ENCODE data around the gene KDM2B.
"Not testable (repeated sequence)": the region's sequence is repeated elsewhere in the genome, so short reads cannot be mapped to it uniquely, and the experiment has no call there.

The KDM2B gene

DNA sequence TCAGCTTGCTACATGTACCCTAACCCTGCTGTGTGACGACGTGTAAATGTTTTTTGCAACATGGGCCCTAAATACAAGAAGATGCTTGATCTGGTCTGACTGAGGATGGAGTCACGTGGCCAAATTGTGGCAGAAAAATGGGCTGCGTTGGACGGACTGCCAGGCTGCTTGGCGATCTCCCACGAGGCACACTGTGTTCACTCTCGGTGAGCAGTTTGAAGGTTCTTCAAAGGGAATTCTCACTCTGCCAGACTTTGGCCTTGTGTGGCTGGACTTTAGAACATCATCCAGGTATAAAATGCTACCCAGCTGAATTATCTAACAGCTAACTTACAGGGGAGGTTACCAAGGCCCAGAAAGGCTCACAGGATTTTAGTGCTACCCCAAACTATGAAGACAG is 85.1 kb downstream of the KDM2B start:
- DNase-seq: no peak

- DNase-seq: peak; percentile 71
Observed at GRCh38 chr12:121494093-121494787, 86.6 kb downstream of the KDM2B start.

GRCh38 chr12:121490401-121491281 is 90.2 kb downstream of the KDM2B start:
- DNase-seq: peak; percentile 84

DNA sequence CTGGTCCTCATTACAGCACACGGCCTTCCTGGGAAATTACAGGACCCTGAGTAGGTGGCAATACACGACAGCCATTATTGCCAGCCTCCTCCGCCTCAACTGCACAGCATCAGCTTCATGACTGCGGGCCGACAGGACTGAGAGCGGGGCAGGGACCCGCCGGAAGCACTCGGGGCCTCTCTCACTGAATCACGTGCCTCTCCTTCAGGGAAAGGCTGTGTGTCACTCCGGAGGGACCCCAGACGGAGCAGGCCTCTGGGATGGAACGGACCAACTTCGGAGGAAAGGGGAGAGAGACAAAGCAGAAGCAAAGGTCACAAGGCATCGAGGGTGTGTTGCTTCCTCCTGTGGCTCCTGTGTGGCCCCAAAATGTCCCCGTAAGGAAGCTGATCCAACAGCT is 90.9 kb downstream of the KDM2B start:
- no peak for DNase-seq

- no peak for DNase-seq
Observed at GRCh38 chr12:121484967-121485366, 95.9 kb downstream of the KDM2B start.

DNA sequence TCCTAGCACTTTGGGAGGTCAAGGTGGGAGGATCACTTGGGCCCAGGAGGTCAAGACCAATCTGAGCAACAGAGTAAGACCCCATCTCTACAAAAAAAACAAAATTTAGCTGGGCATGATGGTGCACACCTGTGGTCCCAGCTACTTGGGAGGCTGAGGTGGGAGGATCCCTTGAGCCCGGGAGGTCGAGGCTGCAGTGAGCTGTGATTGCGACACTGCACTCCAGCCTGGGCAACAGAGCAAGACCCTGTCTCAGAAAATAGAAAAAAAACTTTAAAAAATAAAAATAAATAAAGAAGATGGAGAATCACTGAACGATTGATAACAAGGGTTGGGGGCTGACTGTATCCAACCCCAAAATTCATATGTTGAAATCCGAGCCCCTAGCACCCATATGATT is 96.3 kb downstream of the KDM2B start:
- not testable (repeated sequence) for DNase-seq

GRCh38 chr12:121483949-121484348 is 96.9 kb downstream of the KDM2B start:
- DNase-seq: no peak

DNA sequence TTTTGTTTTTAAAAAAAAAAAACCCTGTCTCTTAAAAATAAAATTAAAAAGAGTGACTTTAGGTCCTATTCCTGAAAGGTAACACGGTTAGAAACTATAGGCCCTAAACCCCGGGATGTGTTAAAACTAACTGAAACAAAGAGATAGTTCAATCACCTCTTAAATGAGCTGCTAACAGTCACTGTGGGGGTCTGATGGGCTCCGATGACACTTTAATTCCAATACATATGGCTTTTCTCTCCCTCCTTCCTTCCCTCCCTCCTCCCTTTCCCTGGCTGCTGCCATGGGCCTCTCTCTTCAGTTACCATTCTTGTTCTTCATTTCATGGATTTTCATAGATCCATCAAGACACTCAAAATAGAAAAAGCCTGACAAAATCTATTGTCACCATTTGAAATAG is 104.3 kb downstream of the KDM2B start:
- no peak for DNase-seq

DNA sequence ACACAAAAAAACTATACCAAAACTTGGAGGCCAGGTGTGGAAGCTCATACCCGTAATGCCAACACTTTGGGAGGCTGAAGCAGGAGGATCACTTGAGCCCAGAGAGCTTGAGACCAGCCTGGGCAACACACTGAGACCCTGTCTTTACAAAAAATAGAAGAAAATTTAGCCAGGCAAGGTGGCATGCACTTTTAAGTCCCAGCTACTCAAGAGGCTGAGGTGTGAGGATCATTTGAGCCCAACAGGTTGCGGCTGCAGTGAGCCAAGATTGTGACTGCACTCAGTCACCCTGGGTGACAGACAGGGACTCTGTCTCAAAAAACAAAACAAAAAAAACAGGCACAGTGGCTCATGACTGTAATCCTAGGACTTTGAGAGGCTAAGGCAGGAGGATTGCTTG is 105.5 kb downstream of the KDM2B start:
- no peak for DNase-seq

GRCh38 chr12:121472150-121472905 is 108.5 kb downstream of the KDM2B start:
- no peak for DNase-seq

DNA sequence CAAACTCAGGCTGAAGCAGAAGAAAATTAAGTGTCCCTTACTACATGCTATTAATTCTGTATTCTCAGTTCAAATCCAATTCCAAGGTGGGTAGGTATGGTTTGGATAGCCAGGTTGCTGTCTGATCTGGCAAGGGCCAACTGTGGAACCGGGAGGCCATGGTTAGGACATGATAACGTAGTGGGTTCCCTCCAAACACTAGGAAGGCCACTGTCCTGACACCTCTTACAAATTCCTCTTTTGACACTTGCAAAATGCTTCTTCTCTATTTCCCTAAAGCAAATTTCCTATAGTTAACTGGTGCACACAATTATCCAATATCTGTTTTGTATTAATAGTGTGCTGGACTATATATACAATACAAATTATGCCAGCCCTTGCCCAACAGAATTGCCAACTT is 110.1 kb downstream of the KDM2B start:
- DNase-seq: no peak

GRCh38 chr12:121468499-121468801 is 112.4 kb downstream of the KDM2B start:
- no peak for DNase-seq

GRCh38 chr12:121467638-121468498 is 113.0 kb downstream of the KDM2B start:
- DNase-seq: peak; percentile 31

- DNase-seq: peak; percentile 97
Observed at GRCh38 chr12:121466794-121467637, 113.8 kb downstream of the KDM2B start.

DNA sequence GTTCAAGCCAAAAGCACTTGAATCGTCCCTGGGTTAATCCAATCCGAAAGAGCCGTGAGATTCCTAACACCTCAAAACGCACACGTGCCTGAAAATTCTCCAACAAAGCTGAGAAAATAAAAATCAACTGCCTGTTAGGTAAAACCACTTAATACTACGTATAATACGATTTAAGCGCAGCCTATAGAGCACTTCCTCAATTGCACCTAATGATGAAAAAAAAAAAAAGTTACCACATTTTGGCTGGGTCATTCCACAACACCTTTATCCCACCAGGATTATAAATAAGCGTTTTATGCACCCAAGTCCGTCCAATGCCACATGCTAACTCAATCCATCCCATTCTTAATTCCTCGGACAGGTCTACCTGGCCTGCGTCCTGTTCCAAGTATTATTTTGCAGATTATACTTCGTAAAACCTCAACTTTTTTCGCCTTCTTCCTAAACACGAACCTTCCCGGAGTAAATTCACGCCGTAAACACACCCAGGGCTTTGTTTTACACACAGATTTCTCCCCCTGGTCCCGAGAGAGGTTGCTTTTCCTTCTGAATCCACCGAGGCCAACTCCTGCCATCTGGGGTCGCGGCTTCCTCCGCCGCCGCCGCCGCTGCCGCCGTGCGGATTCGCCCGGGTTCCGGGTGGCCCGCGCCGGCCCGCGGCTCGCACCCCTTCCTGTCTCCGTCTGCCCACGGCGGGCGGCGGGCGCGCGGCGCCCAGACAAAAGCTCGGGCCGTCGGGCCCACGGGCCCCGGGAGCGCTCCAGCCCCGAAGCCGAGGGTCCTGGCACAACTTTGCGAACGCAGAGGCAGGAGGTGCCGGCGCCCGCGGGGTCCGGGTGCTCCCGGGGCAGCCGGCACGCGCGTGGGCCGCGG is 114.7 kb downstream of the KDM2B start:
- DNase-seq: peak; percentile 72

DNA sequence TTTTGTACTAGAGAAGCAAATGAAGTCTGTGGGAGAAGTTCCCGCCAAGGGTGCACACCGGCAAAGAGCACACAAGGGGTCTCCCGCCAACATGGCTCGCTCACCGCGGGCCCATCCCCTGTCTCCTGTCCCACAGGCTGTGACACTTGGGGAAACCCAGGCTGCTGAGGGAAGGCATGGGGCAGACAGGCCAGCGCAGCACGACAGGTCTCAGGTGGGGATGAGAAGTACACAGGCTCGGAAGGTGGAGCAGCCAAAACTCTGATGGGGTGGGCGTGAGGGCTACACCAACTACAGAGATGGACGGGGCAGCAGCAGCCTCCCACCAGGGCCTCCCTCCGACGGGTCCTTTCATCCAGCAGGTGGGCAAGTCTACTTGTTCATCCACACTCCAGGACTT is 116.5 kb downstream of the KDM2B start:
- no peak for DNase-seq

- DNase-seq: no peak
Observed at GRCh38 chr12:121461048-121461447, 119.8 kb downstream of the KDM2B start.

- DNase-seq: no peak
Observed at GRCh38 chr12:121456551-121456950, 124.3 kb downstream of the KDM2B start.

- no peak for DNase-seq
Observed at GRCh38 chr12:121455766-121456420, 124.9 kb downstream of the KDM2B start.

DNA sequence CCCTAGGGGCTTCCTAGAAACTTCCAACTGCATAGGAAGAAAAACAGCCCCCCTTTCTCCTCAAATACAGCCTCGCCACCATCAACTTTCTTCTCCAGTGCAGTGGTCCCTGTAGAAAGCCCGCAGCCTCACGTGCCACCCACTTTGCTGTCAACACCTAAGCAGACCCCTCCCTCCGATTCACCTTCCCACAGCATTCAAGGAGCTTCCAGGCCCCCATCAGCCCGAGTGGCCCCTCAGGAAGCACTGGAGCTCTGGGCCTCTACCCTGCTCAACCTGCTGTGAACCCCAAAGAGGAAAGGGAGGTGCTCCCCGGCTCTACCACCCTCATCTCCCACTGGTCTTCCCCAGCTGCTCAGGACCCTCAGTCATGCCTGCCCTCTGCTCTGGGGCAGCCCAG is 125.9 kb downstream of the KDM2B start:
- DNase-seq: no peak
